ENCODE results near the gene GBP7. TPM values are rescaled to one million over a fixed set of nuclear protein-coding genes. Genes with fewer than 3 reads are reported as not detected.

Gene GBP7
- total and polyA plus RNA-seq, 4 donors: 0.89 to 27.8 (median 16.8) TPM

DNA sequence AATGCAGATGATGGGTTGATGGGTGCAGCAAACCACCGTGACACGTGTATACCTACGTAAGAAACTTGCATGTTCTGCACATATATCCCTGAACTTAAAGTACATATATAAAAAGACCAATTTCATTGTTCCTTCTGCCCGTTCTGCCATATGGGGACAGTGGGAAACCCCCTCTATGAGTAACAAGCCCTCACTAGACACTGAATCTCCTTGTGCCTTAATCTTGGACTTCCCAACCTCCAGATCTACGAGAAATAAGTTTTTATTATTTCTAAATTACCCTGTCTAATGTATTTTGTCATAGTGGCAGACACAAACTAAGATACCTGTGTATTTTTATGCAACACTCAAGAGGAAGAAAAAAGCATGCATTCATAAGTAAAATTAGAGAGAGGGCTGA is 10.0 kb downstream of the GBP7 start:
- no peak for DNase-seq (ENCODE audit: low spot score)
- Histone ChIP-seq H3K4me1 (ENCODE audit: control insufficient read depth in 4 of 4, insufficient read depth in 4 of 4, low read length in 3 of 4) (peaks cover 2 to 22% (median 11%) of the 10 kb centered on the region in 4 donors), H3K4me3 (ENCODE audit: low read depth in 1 of 3, low read length in 3 of 3) (no peak overlapping the region), H3K9ac (ENCODE audit: low read depth in 1 of 2, low read length in 2 of 2) (no peak overlapping the region), H3K9me3 (ENCODE audit: control insufficient read depth in 4 of 4, low read length in 3 of 4) (no peaks in the 10 kb centered on the region), H3K27ac (ENCODE audit: low read depth in 1 of 2, low read length in 2 of 2) (no peak overlapping the region), H3K36me3 (ENCODE audit: control insufficient read depth in 4 of 4, insufficient read depth in 3 of 4, low read depth in 1 of 4, low read length in 3 of 4) (peaks cover 0 to 32% (median 10%) of the 10 kb centered on the region in 4 donors), H3K27me3 (ENCODE audit: control insufficient read depth in 4 of 4, insufficient read depth in 4 of 4, low read length in 3 of 4) (no peaks in the 10 kb centered on the region)
- TF ChIP-seq NR2F2 (IDR thresholded peaks at IDR 0.05) (no peak), GABPA (IDR thresholded peaks at IDR 0.05 in 1 of 2, conservative IDR thresholded peaks at IDR 0.05 in 1 of 2) (no peak), FOXA1 (IDR thresholded peaks at IDR 0.05) (no peak), HNF4G (IDR thresholded peaks at IDR 0.05) (no peak), ZBTB33 (IDR thresholded peaks at IDR 0.05) (no peak), REST (IDR thresholded peaks at IDR 0.05) (no peak), SP1 (IDR thresholded peaks at IDR 0.05) (no peak), YY1 (IDR thresholded peaks at IDR 0.05) (no peak), RAD21 (IDR thresholded peaks at IDR 0.05) (no peak), TAF1 (conservative IDR thresholded peaks at IDR 0.05) (no peak), EGR1 (IDR thresholded peaks at IDR 0.05; ENCODE audit: low read depth in 2 of 2) (no peak), JUND (IDR thresholded peaks at IDR 0.05) (no peak), HNF4A (conservative IDR thresholded peaks at IDR 0.05) (no peak), FOXA2 (IDR thresholded peaks at IDR 0.05) (no peak), RXRA (IDR thresholded peaks at IDR 0.05) (no peak)
- TF ChIP-seq, protein P1, sequence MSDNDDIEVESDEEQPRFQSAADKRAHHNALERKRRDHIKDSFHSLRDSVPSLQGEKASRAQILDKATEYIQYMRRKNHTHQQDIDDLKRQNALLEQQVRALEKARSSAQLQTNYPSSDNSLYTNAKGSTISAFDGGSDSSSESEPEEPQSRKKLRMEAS (IDR thresholded peaks at IDR 0.05): no peak
- TF ChIP-seq, protein P2, sequence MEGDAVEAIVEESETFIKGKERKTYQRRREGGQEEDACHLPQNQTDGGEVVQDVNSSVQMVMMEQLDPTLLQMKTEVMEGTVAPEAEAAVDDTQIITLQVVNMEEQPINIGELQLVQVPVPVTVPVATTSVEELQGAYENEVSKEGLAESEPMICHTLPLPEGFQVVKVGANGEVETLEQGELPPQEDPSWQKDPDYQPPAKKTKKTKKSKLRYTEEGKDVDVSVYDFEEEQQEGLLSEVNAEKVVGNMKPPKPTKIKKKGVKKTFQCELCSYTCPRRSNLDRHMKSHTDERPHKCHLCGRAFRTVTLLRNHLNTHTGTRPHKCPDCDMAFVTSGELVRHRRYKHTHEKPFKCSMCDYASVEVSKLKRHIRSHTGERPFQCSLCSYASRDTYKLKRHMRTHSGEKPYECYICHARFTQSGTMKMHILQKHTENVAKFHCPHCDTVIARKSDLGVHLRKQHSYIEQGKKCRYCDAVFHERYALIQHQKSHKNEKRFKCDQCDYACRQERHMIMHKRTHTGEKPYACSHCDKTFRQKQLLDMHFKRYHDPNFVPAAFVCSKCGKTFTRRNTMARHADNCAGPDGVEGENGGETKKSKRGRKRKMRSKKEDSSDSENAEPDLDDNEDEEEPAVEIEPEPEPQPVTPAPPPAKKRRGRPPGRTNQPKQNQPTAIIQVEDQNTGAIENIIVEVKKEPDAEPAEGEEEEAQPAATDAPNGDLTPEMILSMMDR (IDR thresholded peaks at IDR 0.05; ENCODE audit: low read depth, low read length, missing input control): no peak
- TF ChIP-seq, protein P3, sequence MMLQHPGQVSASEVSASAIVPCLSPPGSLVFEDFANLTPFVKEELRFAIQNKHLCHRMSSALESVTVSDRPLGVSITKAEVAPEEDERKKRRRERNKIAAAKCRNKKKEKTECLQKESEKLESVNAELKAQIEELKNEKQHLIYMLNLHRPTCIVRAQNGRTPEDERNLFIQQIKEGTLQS (IDR thresholded peaks at IDR 0.05): no peak
- whole genome bisulfite sequencing: 95% methylated on average over 5 of the region's 5 CpGs

Measured in liver (tissue), 9 donors.